Activated CD4-positive, alpha-beta T cell treated with anti-CD3 and anti-CD28 coated beads, Interleukin-2, amount 50 U/mL, for 4 hours (primary cell): ENCODE results near the gene PGAM2.

Source experiments
- DNase-seq, 2 experiments: peaks; one replicate each; pipeline ENCODE4 v3.0.0-alpha.2; 2020

Gene PGAM2

DNA sequence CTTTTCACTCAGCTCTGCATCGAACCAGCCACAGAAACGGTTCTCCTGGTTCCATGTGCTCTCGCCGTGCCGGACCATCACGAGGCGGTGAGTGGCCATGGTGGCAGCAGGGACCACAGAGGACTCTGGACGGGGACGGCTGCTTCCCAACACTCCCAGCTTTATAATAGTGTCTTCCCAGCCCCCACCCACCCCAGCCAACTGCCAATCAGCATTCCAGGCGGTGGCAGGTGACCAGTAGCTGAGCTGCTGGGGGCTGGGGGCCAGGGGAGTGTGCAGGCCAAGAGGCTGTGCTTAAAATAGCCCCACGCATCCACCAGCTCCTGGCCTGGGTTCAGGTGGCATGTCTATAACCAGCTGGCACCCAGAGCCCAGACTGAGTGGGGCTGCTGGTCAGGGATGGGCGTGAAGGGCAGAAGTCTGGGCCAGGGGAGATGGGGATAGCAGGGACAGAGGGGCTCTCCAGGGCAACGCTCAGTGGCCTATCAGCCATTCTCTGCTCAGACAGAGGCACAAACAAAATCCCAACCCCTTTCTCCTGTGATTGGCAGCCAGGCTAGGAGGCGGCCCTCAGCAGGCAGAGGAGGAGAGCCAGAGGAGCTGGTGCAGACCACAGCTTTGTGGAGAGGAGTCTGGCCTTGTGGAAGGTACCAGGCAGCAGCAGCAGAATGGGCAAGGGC, at the start of gene PGAM2:
Gene PGAM2, minus strand, starts transcription at position 137 of the 680 bp plus-strand sequence. Its CDS starts 38 bp downstream, at position 99.
- DNase-seq: no peak

DNA sequence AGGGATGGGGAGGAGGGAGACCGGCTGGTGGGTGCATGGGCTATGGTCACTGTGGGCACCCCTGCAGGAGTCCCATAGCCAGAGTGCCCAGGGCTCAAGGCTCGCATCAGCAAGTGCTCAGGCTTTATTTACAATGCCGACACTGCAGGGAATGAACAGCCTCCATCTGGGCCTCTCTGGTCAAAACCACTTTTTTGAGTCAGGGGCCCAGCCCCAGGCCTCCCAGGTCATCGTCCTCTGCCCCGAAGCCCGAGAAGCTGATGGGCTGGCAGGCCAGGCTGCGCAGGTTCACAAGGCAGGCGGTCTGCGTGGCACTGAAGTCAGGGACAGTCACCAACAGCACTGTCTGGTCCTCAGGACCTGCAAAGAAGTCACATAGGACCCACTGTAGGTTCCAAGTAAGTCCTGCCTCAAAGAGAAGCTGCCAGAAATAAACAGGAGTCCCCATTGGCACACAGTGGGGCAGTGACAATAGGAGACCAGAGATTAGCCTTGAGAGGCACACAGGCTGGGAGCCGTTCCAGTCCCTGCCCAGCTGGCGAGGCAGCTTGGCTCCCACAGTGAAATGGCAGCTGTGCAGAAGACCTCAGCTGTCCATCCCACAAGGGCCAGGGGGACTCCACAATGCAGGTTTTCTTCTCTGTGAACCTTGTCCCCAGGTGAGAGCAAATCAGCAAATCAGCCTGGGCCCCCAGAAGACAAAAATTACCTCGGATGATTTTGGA, 49.4 kb upstream of the PGAM2 start:
- no peak for DNase-seq

DNA sequence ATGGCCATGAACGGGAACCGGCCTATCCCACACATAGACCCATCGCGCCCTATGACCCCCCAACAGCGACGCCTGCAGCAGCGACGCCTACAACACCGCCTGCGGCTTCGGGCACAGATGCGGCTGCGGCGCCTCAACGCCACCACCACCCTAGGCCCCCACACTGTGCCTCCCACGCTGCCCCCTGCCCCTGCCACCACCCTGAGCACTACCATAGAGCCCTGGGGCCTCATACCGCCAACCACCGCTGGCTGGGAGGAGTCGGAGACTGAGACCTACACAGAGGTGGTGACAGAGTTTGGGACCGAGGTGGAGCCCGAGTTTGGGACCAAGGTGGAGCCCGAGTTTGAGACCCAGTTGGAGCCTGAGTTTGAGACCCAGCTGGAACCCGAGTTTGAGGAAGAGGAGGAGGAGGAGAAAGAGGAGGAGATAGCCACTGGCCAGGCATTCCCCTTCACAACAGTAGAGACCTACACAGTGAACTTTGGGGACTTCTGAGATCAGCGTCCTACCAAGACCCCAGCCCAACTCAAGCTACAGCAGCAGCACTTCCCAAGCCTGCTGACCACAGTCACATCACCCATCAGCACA, 48.5 kb upstream of the PGAM2 start:
- no peak for DNase-seq

DNA sequence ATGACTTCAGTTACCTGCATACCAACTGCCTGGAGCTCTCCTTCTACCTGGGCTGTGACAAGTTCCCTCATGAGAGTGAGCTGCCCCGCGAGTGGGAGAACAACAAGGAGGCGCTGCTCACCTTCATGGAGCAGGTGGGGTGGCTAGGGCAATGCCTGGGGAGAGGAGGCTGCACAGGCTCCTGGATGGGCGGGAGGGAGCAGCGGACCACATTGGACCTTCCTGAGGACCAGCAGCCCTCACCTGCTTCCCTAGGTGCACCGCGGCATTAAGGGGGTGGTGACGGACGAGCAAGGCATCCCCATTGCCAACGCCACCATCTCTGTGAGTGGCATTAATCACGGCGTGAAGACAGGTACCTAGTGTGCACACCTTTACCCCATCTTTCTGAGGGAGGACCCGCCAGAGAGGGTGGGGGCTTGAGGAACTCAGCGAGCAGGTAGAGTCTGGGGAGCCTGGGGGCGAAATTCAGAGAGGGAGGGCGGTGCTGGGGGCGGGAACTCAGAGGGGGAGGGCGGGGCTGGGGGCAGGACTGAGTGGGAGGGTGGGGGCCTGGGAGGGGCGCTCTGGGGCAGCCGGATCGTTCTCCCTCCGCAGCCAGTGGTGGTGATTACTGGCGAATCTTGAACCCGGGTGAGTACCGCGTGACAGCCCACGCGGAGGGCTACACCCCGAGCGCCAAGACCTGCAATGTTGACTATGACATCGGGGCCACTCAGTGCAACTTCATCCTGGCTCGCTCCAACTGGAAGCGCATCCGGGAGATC, 47.8 kb upstream of the PGAM2 start:
- no peak for DNase-seq

DNA sequence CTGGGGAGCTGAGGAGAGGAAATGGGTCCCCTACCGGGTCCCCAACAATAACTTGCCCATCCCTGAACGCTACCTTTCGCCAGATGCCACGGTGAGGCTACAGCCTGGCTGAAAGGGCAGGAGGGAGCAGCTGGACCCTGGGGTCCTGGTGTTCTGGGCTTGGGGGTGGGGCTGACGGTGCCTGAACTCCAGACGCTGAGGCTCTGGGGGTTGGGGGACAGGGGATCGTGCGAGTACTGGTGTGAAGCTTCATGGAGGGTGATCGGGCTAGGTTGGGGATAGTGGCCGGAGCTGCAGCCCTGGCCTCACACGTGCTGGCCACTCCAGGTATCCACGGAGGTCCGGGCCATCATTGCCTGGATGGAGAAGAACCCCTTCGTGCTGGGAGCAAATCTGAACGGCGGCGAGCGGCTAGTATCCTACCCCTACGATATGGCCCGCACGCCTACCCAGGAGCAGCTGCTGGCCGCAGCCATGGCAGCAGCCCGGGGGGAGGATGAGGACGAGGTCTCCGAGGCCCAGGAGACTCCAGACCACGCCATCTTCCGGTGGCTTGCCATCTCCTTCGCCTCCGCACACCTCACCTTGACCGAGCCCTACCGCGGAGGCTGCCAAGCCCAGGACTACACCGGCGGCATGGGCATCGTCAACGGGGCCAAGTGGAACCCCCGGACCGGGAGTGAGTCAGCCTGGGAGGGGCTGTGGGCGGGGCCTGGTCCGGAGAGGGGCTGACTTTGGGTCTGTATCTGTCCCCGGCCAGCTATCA, 47.0 kb upstream of the PGAM2 start:
- DNase-seq: no peak

DNA sequence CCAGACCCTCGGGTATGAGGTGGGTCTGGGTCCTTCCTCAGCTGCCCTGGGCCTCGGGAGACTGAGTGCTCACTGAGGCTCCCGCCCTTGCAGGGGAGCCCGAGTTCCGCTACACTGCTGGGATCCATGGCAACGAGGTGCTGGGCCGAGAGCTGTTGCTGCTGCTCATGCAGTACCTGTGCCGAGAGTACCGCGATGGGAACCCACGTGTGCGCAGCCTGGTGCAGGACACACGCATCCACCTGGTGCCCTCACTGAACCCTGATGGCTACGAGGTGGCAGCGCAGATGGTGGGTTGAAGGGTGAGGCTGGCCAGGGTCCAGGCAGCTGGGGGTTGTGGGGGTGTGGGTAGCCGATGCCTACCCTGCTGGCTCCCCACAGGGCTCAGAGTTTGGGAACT, 46.4 kb upstream of the PGAM2 start:
- DNase-seq: no peak

DNA sequence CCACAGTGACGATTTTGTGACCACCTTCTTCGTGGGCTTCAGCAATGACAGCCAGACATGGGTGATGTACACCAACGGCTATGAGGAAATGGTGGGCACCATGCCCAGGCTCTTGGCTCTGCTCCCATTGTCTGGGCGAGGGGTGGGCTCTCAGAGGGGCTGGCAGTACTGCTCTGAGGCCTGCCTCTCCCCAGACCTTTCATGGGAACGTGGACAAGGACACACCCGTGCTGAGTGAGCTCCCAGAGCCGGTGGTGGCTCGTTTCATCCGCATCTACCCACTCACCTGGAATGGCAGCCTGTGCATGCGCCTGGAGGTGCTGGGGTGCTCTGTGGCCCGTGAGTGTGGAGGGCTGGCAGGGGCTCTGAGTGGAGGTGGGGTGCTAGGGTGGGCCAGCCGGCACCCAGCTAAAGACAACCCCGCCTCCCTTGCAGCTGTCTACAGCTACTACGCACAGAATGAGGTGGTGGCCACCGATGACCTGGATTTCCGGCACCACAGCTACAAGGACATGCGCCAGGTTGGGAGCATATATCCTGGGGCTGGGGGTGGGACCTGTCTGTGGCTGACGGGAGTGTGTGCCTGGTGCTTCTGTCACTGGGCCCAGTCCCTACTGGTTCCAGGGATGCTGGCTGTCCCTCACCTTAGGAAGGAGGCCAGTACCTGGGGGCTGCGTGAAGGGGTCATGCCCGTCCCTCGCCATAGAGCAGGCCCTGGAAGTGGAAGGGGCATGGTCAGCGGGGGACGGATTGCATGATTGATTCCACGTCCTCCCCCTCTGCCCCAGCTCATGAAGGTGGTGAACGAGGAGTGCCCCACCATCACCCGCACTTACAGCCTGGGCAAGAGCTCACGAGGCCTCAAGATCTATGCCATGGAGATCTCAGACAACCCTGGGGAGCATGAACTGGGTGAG, 45.6 kb upstream of the PGAM2 start:
- no peak for DNase-seq

DNA sequence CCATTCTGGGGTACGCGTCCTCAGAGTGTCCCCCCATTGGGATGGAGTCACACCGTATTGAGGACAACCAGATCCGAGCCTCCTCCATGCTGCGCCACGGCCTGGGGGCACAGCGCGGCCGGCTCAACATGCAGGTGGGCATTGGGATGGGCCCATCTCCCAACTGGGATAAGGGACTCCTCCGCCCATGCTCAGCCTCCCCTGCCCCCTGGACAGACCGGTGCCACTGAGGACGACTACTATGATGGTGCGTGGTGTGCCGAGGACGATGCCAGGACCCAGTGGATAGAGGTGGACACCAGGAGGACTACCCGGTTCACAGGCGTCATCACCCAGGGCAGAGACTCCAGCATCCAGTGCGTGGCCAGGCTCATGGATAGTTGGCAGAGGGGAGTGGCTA, 44.6 kb upstream of the PGAM2 start:
- no peak for DNase-seq

DNA sequence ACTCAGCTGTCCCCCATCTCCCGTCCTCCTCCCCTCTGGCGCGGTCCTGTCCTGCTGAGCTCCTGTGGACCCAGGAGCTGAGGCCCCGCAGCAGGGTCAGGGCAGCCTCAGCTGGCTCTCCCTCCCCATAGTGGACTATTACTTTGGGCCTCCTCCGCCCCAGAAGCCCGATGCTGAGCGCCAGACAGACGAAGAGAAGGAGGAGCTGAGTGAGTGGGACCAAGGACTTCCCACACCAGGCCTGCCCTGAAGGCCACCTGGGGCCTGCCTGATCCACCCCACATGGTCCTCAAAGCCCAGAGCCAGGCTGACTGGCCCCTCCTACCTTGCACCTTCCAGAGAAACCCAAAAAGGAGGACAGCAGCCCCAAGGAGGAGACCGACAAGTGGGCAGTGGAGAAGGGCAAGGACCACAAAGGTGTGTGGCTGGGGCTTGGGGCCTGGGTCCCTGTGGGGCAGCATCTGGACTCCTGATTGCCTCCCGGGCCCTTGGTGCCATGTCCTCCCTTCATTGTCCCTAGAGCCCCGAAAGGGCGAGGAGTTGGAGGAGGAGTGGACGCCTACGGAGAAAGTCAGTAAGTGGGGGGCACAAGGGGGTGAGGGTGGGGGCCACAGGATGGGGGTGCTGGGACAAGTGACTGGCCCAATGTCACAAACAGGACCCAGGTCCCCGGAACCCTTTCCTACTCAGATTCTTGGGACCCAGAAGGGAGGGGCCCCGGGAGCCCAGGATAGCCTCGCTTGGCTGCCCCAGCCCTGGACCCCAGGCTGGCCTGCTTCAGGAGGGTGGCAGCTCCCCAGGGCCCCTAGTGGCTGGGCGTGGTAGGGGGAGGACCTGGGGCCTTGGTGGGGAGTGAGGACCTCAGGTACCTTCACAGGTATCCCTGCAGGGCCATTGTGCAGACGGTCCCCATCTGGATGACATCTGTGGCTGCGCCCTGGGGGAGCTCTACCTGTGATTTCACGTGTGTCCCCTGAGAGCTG, 43.7 kb upstream of the PGAM2 start:
- no peak for DNase-seq

DNA sequence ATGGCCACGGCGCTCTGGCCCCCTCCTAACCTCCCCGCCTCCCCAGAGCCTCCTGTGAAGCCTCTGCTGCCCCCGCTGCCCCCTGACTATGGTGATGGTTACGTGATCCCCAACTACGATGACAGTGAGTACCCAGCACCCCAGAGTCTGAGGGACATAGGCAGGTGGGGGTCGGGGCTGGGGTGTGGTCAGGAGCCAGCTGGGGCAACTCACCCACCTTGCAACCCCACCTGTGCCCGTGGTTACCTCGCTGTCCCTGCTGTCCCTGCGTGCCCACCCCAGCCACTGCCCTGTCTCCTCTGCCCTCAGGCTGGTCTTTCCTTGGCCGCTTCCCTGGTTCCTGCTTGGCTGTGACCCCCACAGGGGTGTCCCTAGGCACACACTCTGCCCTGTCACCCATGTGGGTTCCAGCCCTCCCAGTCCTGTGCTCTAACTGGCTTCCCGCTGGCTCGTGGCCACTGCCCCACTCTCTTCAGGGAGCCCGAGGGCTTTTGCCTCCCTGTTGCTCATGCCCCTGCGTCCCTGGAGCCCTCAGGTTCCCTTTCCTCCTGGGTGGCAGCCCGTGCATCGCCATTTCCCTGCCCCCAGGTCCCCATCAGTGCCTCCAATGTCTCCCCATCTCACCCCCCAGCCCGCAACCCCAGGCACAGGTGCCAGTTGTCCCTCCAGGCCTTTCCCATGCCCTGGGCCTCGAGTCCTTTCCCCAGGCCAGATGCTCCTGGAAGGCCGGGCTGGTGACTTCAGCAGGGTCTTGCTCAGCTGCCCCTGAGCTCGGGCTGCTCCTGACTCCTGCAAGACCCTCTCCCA, 42.8 kb upstream of the PGAM2 start:
- no peak for DNase-seq

DNA sequence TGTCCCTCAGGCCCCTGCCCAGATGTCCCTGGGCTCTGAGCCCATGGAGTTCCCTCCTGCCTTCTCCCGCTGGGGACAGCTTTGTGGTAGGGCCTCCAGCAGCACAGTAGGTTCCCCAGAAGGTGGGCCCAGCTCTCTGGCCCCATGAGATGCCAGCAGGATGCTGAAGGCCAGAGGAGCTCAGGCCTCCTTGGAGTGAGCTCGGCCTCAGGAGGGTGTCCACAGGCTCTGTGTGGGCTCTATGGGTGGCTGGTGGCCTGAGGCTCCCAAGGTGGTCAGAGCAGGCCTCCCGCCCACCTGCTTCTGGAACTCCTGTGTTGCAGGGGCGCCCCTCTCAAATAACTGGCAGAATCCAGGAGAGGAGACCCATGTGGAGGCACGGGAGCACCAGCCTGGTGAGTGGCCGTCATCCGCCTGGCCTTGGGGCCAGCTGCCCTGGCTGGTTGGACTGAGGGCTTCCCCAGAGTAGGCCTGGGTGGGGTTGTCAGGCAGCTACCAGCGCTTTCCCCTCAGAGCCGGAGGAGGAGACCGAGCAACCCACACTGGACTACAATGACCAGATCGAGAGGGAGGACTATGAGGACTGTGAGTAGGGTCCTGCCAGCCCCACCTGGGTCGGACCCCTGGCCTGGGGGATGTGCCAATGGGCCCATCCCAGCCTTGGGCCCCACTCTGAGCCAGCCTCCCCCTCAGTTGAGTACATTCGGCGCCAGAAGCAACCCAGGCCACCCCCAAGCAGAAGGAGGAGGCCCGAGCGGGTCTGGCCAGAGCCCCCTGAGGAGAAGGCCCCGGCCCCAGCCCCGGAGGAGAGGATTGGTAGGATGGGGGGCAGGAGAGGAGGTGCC, 42.0 kb upstream of the PGAM2 start:
- DNase-seq: no peak

DNA sequence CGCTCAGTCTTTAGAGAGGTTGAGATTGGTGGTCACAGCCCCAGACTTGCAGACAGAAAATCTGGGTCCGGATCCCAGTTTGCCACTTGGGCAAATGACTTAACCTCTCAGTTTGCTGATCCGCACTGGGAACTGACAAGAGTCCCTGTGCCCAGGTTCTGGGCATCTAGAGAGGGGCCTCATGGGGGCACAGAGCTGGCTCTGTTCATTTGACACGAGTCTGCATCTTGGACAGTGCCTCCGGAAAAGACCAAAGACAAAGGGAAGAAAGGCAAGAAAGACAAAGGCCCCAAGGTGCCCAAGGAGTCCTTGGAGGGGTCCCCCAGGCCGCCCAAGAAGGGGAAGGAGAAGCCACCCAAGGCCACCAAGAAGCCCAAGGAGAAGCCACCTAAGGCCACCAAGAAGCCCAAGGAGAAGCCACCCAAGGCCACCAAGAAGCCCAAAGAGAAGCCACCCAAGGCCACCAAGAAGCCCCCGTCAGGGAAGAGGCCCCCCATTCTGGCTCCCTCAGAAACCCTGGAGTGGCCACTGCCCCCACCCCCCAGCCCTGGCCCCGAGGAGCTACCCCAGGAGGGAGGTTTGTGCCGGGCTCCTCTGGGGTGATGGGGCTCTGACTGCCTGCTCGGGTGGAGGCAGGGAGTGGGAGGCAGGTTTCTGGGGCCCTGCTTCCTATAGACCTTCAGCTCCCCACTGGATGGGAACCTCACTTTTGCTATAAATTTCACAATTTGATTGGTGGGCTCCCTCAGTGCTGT, 41.1 kb upstream of the PGAM2 start:
- DNase-seq: no peak

DNA sequence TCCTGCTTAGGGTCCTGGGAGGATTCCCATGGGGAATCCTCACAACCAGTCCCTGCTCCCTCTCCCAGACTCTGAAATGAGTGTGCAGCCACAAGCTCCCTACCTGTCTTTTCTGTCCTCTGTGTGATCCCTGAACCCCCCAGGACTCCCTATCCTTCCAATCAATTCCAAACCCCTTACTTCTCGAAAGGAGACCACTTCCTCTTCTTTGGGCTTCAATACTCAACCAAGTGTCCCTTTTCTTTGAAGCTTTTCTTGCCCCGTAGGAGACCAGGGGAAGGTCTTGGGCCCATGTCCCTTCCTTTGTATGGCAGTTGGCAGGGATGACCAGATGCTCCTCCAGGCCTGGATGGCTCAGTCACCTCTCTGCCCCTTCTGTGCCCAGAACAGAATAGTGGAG, 40.5 kb upstream of the PGAM2 start:
- no peak for DNase-seq

DNA sequence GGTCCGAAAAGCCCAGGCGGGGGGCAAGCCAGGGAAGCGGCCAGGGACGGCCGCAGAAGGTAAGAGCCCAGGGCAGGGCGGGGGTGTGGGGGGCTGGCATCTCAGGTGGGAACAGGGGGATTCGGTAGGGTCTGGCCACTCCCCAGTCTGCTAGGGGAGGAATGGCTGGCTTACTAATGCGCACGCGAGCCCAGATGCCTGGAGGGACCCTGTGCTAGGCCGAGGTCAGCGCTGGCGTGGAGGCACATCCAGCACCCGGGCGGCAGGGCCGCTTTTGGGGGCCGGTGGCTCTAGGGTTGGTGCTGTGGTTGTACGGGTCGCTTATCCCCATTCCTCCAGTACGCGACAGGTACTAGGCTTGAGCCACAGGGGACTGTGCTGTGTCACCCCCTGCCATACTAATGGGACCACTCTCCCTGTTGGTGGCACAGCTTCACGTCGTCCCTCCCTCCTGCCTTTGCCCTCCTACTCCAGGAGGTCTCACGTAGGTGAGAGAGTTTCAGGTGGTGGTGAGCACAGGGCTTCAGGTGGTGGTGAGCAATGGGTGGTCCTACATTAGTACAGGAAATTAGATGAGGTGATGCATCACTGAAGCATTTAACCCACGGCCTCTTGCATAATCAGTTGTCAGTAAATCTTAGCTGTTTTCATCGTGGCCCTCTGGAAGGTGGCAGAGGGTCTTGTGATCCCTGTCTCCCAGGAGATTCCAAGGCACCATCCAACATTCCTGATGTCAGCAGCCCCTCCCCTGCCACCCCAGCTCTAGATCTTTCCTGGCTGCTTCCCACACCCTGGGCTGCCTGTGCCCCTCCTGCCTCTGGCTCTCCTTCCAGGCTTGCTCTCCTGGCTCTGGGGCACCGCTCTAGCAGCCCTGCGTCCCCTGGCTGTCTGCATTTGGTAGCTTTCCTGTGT, 39.7 kb upstream of the PGAM2 start:
- DNase-seq: no peak

DNA sequence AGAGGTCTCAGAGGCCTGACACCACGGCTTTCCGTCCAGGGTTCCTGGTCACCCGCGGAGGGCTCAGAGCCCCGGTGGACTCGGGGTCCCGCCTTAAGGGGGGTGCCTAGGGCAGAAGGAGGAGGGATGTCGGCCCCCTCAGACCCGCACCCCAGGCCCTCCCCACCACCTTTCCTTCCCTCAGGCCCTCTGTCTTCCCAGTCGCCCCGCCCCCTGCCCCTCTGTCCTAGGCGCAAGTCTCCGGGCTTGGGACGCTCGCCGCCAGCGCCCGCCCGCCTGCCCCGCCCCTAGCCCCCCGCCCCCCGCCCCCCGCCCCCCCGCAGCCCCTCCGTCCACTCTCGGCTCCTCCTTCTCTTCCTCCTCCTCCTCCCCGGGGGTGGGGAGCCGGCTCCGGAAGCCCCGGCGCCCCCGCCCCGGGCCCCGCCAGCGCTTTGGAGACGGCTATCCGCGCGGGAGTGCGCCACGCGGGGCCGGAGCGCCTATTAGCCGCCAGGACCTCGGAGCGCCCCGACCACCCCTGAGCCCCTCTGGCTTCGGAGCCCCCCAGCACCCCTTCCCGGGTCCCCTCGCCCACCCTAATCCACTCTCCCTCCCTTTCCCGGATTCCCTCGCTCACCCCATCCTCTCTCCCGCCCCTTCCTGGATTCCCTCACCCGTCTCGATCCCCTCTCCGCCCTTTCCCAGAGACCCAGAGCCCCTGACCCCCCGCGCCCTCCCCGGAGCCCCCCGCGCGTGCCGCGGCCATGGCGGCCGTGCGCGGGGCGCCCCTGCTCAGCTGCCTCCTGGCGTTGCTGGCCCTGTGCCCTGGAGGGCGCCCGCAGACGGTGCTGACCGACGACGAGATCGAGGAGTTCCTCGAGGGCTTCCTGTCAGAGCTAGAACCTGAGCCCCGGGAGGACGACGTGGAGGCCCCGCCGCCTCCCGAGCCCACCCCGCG, 38.8 kb upstream of the PGAM2 start, which contains the start of gene AEBP1:
Gene AEBP1, plus strand, starts transcription at position 423 of the 937 bp plus-strand sequence. Its CDS starts 321 bp downstream, at position 744.
- DNase-seq: no peak
